WTC11 (cell line): ENCODE measurements around the gene TAAR9.

Experiments
- CTCF ChIP-seq: fragments of 200-600 bp; IDR thresholded peaks from 2 replicates; pipeline ENCODE4 v1.8.0; 2022; ENCODE audit warnings: antibody characterized with exemption
- E2F1 ChIP-seq: sonication (generic); formaldehyde crosslinking; IDR thresholded peaks from 2 replicates; pipeline ENCODE4 v1.8.0; 2022; ENCODE audit warnings: mild to moderate bottlenecking, missing genetic modification reagents
- ELF4 ChIP-seq: sonication (generic); formaldehyde crosslinking; IDR thresholded peaks from 2 replicates; pipeline ENCODE4 v1.8.1; 2022; ENCODE audit warnings: low read depth, mild to moderate bottlenecking, moderate library complexity, missing genetic modification reagents
- IRF1 ChIP-seq: sonication (generic); formaldehyde crosslinking; IDR thresholded peaks from 2 replicates; pipeline ENCODE4 v1.8.0; 2023; ENCODE audit warnings: missing genetic modification reagents
- IRF2 ChIP-seq: sonication (generic); formaldehyde crosslinking; IDR thresholded peaks from 2 replicates; pipeline ENCODE4 v1.8.0; 2022; ENCODE audit warnings: low read depth, missing genetic modification reagents, borderline replicate concordance
- JUN ChIP-seq: sonication (generic); formaldehyde crosslinking; IDR thresholded peaks from 2 replicates; pipeline ENCODE4 v1.8.0; 2023; ENCODE audit warnings: mild to moderate bottlenecking, missing genetic modification reagents
- MAX ChIP-seq: sonication (generic); formaldehyde crosslinking; IDR thresholded peaks from 2 replicates; pipeline ENCODE4 v1.8.0; 2022; ENCODE audit warnings: mild to moderate bottlenecking, missing genetic modification reagents

- TF ChIP-seq MAX (CRISPR knock-in tag): no peak
- no peak for TF ChIP-seq IRF2 (CRISPR knock-in tag)
- no peak for TF ChIP-seq CTCF
- TF ChIP-seq E2F1: no peak
- no peak for TF ChIP-seq ELF4
- no peak for TF ChIP-seq JUN (CRISPR knock-in tag)
- no peak for TF ChIP-seq IRF1 (CRISPR knock-in tag)
Measured at GRCh38 chr6:132526461-132526860, 11.6 kb upstream of the TAAR9 start.
